Hepatocyte (in vitro differentiated cells): ENCODE data around the gene PREX1.

Experiments
- EZH2 ChIP-seq: fragments of 200-600 bp; sonication (generic); IDR thresholded peaks from 2 replicates; pipeline ENCODE4 v1.6.1; 2016; ENCODE audit warnings: antibody characterized with exemption, mild to moderate bottlenecking, borderline replicate concordance
- EZH2phosphoT487 ChIP-seq: fragments of 200-600 bp; sonication (generic); IDR thresholded peaks from one replicate; pipeline ENCODE4 v1.6.1; 2018; ENCODE audit warnings: antibody characterized with exemption, mild to moderate bottlenecking, low read depth, moderate library complexity; ENCODE audit not compliant: unreplicated experiment, severe bottlenecking
- TF ChIP-seq, protein P1 (sequence below): fragments of 200-600 bp; sonication (generic); IDR thresholded peaks from 2 replicates; pipeline ENCODE4 v1.5.1; 2016; ENCODE audit warnings: antibody characterized with exemption, mild to moderate bottlenecking; ENCODE audit not compliant: poor library complexity

DNA sequence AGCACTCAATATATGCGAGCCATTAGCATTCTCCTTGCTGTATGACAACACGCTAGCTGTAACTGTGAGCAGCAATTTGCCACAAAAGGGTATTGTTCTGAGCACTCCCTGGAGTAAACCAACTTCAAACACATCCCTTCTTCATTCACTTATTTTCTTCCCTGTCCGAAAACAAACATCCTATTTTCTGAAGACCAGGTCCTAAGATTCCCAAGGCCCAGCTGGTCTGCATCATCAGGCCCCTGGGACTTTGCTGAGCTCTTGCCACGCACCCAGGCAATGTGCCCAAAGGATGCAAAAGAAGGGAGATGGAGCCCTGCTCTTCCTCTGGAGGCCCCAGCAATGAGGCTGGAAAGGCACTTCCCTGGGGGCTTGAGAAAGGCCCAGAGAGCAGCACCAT, 118.1 kb downstream of the PREX1 start:
- TF ChIP-seq, protein P1, sequence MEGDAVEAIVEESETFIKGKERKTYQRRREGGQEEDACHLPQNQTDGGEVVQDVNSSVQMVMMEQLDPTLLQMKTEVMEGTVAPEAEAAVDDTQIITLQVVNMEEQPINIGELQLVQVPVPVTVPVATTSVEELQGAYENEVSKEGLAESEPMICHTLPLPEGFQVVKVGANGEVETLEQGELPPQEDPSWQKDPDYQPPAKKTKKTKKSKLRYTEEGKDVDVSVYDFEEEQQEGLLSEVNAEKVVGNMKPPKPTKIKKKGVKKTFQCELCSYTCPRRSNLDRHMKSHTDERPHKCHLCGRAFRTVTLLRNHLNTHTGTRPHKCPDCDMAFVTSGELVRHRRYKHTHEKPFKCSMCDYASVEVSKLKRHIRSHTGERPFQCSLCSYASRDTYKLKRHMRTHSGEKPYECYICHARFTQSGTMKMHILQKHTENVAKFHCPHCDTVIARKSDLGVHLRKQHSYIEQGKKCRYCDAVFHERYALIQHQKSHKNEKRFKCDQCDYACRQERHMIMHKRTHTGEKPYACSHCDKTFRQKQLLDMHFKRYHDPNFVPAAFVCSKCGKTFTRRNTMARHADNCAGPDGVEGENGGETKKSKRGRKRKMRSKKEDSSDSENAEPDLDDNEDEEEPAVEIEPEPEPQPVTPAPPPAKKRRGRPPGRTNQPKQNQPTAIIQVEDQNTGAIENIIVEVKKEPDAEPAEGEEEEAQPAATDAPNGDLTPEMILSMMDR: no peak
- TF ChIP-seq EZH2phosphoT487: no peak
- TF ChIP-seq EZH2: no peak
